ENCODE measurements around the gene SRRM2. TPM values are rescaled to one million over a fixed set of nuclear protein-coding genes. Genes with fewer than 3 reads are reported as not detected.

SRRM2 gene
- total RNA-seq, 4 donors from 2014 or later = 545 to 3,500 (median 1,361) TPM

- DNase-seq = no peak
- peaks cover 0 to 78% (median 27%) of the 10 kb centered on the region in 4 donors for H3K36me3 ChIP-seq
- peak overlapping the region; percentile 64 to 83 (median 80) for H3K27ac ChIP-seq
- TF ChIP-seq CTCF (IDR thresholded peaks at IDR 0.05) (no peak), POLR2AphosphoS5 (IDR thresholded peaks at IDR 0.05) (no peak), POLR2A (IDR thresholded peaks at IDR 0.05) (no peak), EP300 (IDR thresholded peaks at IDR 0.05; ENCODE audit: low read depth) (no peak)
- H3K4me3 ChIP-seq = no peak overlapping the region
- intact Hi-C loops (cut with DNase I; ENCODE audit: low total_unique reads) = no loop called here
- 83% methylated on average over 11 of the region's 11 CpGs; no CpG with 5 or more reads in 1 of the 2 donors for WGBS, 2 donors (ENCODE audit: low coverage in 1 of 2)
- peaks cover 12 to 36% (median 22%) of the 10 kb centered on the region in 4 donors for H3K4me1 ChIP-seq
- in situ Hi-C loops (cut with MboI; ENCODE audit: low pct_ligation_motif_present in 1 of 4, low pct_unique_long_range_greater_than_20kb in 1 of 4, low sequenced_read_pairs in 3 of 4) = no loop called here
- no peaks in the 10 kb centered on the region for H3K9me3 ChIP-seq
- H3K27me3 ChIP-seq = no peaks in the 10 kb centered on the region
Measured at GRCh38 chr16:2769100-2769529, 16.7 kb downstream of the SRRM2 start.

- in situ Hi-C loops (cut with MboI; ENCODE audit: low pct_ligation_motif_present in 1 of 4, low pct_unique_long_range_greater_than_20kb in 1 of 4, low sequenced_read_pairs in 3 of 4) = no loop called here
- TF ChIP-seq EP300 (IDR thresholded peaks at IDR 0.05; ENCODE audit: low read depth) (peak; percentile 92), CTCF (IDR thresholded peaks at IDR 0.05) (no peak), POLR2AphosphoS5 (IDR thresholded peaks at IDR 0.05) (peak in 2 of 3 donors; percentile 65), POLR2A (IDR thresholded peaks at IDR 0.05) (peak; percentile 55)
- 39 to 61% methylated on average over 5 to 14 of the region's 14 CpGs for WGBS, 2 donors (ENCODE audit: low coverage in 1 of 2)
- Histone ChIP-seq H3K4me3 (no peak overlapping the region), H3K9me3 (no peaks in the 10 kb centered on the region), H3K36me3 (peaks cover 0 to 73% (median 25%) of the 10 kb centered on the region in 4 donors), H3K27ac (peak overlapping the region; percentile 79 to 83 (median 80)), H3K4me1 (peaks cover 12 to 36% (median 24%) of the 10 kb centered on the region in 4 donors), H3K27me3 (no peaks in the 10 kb centered on the region)
- peak; percentile 89 for DNase-seq
- intact Hi-C loops (cut with DNase I; ENCODE audit: low total_unique reads) = no loop called here
Measured at GRCh38 chr16:2769675-2770056, 17.2 kb downstream of the SRRM2 start.

- Histone ChIP-seq H3K27ac (peak overlapping the region; percentile 79 to 83 (median 80)), H3K4me1 (peaks cover 14 to 41% (median 26%) of the 10 kb centered on the region in 4 donors), H3K4me3 (no peak overlapping the region), H3K27me3 (no peaks in the 10 kb centered on the region), H3K36me3 (peaks cover 0 to 66% (median 22%) of the 10 kb centered on the region in 4 donors), H3K9me3 (no peaks in the 10 kb centered on the region)
- in situ Hi-C loops (cut with MboI; ENCODE audit: low pct_ligation_motif_present in 1 of 4, low pct_unique_long_range_greater_than_20kb in 1 of 4, low sequenced_read_pairs in 3 of 4) = no loop called here
- intact Hi-C loops (cut with DNase I; ENCODE audit: low total_unique reads) = no loop called here
- 84% methylated on average over 31 of the region's 32 CpGs; no CpG with 5 or more reads in 1 of the 2 donors for WGBS, 2 donors (ENCODE audit: low coverage in 1 of 2)
- no peak for DNase-seq
- TF ChIP-seq CTCF (IDR thresholded peaks at IDR 0.05) (peak in 2 of 5 experiments; percentile 2 to 33), POLR2A (IDR thresholded peaks at IDR 0.05) (no peak), POLR2AphosphoS5 (IDR thresholded peaks at IDR 0.05) (peak in 1 of 3 donors; percentile 27), EP300 (IDR thresholded peaks at IDR 0.05; ENCODE audit: low read depth) (no peak)
Measured at GRCh38 chr16:2770057-2770951, 17.9 kb downstream of the SRRM2 start.

All from transverse colon (tissue), 4 donors.